Calu3 (cell line): ENCODE measurements around the gene ITPK1. TPM values are rescaled to one million over a fixed set of nuclear protein-coding genes. Genes with fewer than 3 reads are reported as not detected.

Experiments
- BruUV-seq: library from RNA; stranded (reverse); fragments of 400-500 nt; replicated peaks from 2 replicates; lab custom pipeline; 2021; lab: Mats Ljungman, UMichigan
- CTCF ChIA-PET: fragments of 300-600 bp; sonication (Branson Sonifier 250); formaldehyde crosslinking; loops from one replicate; lab custom pipeline; 2022; ENCODE audit warnings: antibody characterized with exemption; lab: Charles Lee
- DNase-seq: peaks from one replicate; pipeline ENCODE4 v3.0.0; 2022
- H3K27ac Mint-ChIP-seq: one replicate; pipeline ENCODE4 v1.8.0; 2022; ENCODE audit warnings: mixed read lengths; ENCODE audit not compliant: unreplicated experiment
- H3K27me3 Mint-ChIP-seq: one replicate; pipeline ENCODE4 v1.8.0; 2022; ENCODE audit warnings: mixed read lengths; ENCODE audit not compliant: unreplicated experiment
- H3K36me3 Mint-ChIP-seq: one replicate; pipeline ENCODE4 v1.8.0; 2022; ENCODE audit warnings: mild to moderate bottlenecking, moderate library complexity, mixed read lengths; ENCODE audit not compliant: insufficient read depth, unreplicated experiment
- H3K4me1 Mint-ChIP-seq: one replicate; pipeline ENCODE4 v1.8.0; 2022; ENCODE audit warnings: mild to moderate bottlenecking, low read depth, mixed read lengths; ENCODE audit not compliant: unreplicated experiment
- H3K4me3 Mint-ChIP-seq: one replicate; pipeline ENCODE4 v1.8.0; 2022; ENCODE audit warnings: mild to moderate bottlenecking, low read depth, moderate library complexity, mixed read lengths; ENCODE audit not compliant: unreplicated experiment
- H3K9me3 Mint-ChIP-seq: one replicate; pipeline ENCODE4 v1.8.0; 2022; ENCODE audit warnings: low read depth, mixed read lengths; ENCODE audit not compliant: unreplicated experiment
- CTCF ChIP-seq: fragments of 200-600 bp; IDR thresholded peaks from one replicate; pipeline ENCODE4 v1.8.0; 2022; ENCODE audit warnings: antibody characterized with exemption; ENCODE audit not compliant: unreplicated experiment
- intact Hi-C: fragments of 100-400 bp; cut with micrococcal nuclease; formaldehyde crosslinking; loops from one replicate; pipeline ENCODE4 v1.10.0; 2022; ENCODE audit not compliant: unreplicated experiment
- total RNA-seq: library from RNA; stranded (reverse); gene quantifications from 2 replicates; pipeline ENCODE4 v1.2.3, GENCODE V29; 2022

The ITPK1 gene
- total RNA-seq, 1 experiment from 2014 or later: 94.3 TPM

GRCh38 chr14:92929689-92930608 lies 185.8 kb downstream of the ITPK1 start:
- H3K4me1 Mint-ChIP-seq: no peaks in the 10 kb centered on the region
- TF ChIP-seq CTCF: no peak
- peaks cover 9% of the 10 kb centered on the region for H3K27me3 Mint-ChIP-seq
- DNase-seq: no peak
- BruUV-seq: no TSS peak
- no peak overlapping the region for H3K27ac Mint-ChIP-seq
- CTCF ChIA-PET: no interaction called here
- intact Hi-C loops: no loop called here
- no peaks in the 10 kb centered on the region for H3K9me3 Mint-ChIP-seq
- H3K36me3 Mint-ChIP-seq: peaks cover 3% of the 10 kb centered on the region
- no peak overlapping the region for H3K4me3 Mint-ChIP-seq

GRCh38 chr14:92928961-92929688 lies 186.6 kb downstream of the ITPK1 start:
- CTCF ChIA-PET: interaction anchor here (0.6 kb wide), 1 partner anchor 269 kb away, joined by 4 read pairs; no protein-coding TSS in a partner anchor
- H3K4me3 Mint-ChIP-seq: no peak overlapping the region
- no TSS peak for BruUV-seq
- no peak for DNase-seq
- TF ChIP-seq CTCF: no peak
- no peaks in the 10 kb centered on the region for H3K4me1 Mint-ChIP-seq
- H3K36me3 Mint-ChIP-seq: peaks cover 3% of the 10 kb centered on the region
- H3K27me3 Mint-ChIP-seq: peaks cover 18% of the 10 kb centered on the region
- H3K27ac Mint-ChIP-seq: no peak overlapping the region
- intact Hi-C loops: no loop called here
- no peaks in the 10 kb centered on the region for H3K9me3 Mint-ChIP-seq

- intact Hi-C loops: no loop called here
- Mint-ChIP-seq H3K4me1 (no peaks in the 10 kb centered on the region), H3K27me3 (peaks cover 23% of the 10 kb centered on the region), H3K36me3 (no peaks in the 10 kb centered on the region), H3K4me3 (no peak overlapping the region), H3K9me3 (no peaks in the 10 kb centered on the region), H3K27ac (no peak overlapping the region)
- DNase-seq: no peak
- CTCF ChIA-PET: no interaction called here
- no TSS peak for BruUV-seq
- TF ChIP-seq CTCF: no peak
Measured at GRCh38 chr14:92928258-92928629, 187.5 kb downstream of the ITPK1 start.

GRCh38 chr14:92927349-92928257 lies 188.1 kb downstream of the ITPK1 start:
- no peak for TF ChIP-seq CTCF
- no peak for DNase-seq
- no TSS peak for BruUV-seq
- H3K36me3 Mint-ChIP-seq: no peaks in the 10 kb centered on the region
- intact Hi-C loops: no loop called here
- H3K4me1 Mint-ChIP-seq: no peaks in the 10 kb centered on the region
- H3K9me3 Mint-ChIP-seq: no peaks in the 10 kb centered on the region
- H3K27me3 Mint-ChIP-seq: peaks cover 30% of the 10 kb centered on the region
- H3K27ac Mint-ChIP-seq: no peak overlapping the region
- H3K4me3 Mint-ChIP-seq: no peak overlapping the region
- CTCF ChIA-PET: no interaction called here
